Mucosa of stomach (tissue), 1 donor: ENCODE measurements around the gene SMCR8.
"Not testable (repeated sequence)": the region's sequence is repeated elsewhere in the genome, so short reads cannot be mapped to it uniquely, and the experiment has no call there.

ENCODE experiments used
- H3K27me3 ChIP-seq: one replicate; pipeline ENCODE4 v1.7.0; 2013; ENCODE audit warnings: mild to moderate bottlenecking, low read length; ENCODE audit not compliant: control insufficient read depth, insufficient read depth
- H3K36me3 ChIP-seq: one replicate; pipeline ENCODE4 v1.7.0; 2013; ENCODE audit warnings: low read length; ENCODE audit not compliant: control insufficient read depth, insufficient read depth
- H3K4me1 ChIP-seq: one replicate; pipeline ENCODE4 v1.7.0; 2013; ENCODE audit warnings: mild to moderate bottlenecking, low read length; ENCODE audit not compliant: control insufficient read depth, insufficient read depth
- H3K4me3 ChIP-seq: one replicate; pipeline ENCODE4 v1.7.0; 2013; ENCODE audit warnings: low read length
- H3K9ac ChIP-seq: one replicate; pipeline ENCODE4 v1.7.0; 2013; ENCODE audit warnings: mild to moderate bottlenecking, low read length, moderate library complexity
- H3K9me3 ChIP-seq: one replicate; pipeline ENCODE4 v1.7.0; 2013; ENCODE audit warnings: mild to moderate bottlenecking, low read length, moderate library complexity; ENCODE audit not compliant: control insufficient read depth
- donor health status: Pancreatic carcinoma.

SMCR8 gene

GRCh38 chr17:18332909-18333489, 17.9 kb downstream of the SMCR8 start:
- Histone ChIP-seq H3K36me3 (peaks cover 6% of the 10 kb centered on the region), H3K4me3 (no peak overlapping the region), H3K9me3 (no peaks in the 10 kb centered on the region), H3K27me3 (no peaks in the 10 kb centered on the region), H3K9ac (no peak overlapping the region), H3K4me1 (no peaks in the 10 kb centered on the region)

- not testable (repeated sequence) for H3K9ac ChIP-seq
- H3K36me3 ChIP-seq: peaks cover 11% of the 10 kb centered on the region
Measured at GRCh38 chr17:18338158-18338557, 23.1 kb downstream of the SMCR8 start.

GRCh38 chr17:18339933-18340332, 24.8 kb downstream of the SMCR8 start:
- Histone ChIP-seq H3K36me3 (peaks cover 11% of the 10 kb centered on the region), H3K9me3 (no peaks in the 10 kb centered on the region), H3K9ac (no peak overlapping the region), H3K27me3 (no peaks in the 10 kb centered on the region), H3K4me1 (no peaks in the 10 kb centered on the region), H3K4me3 (no peak overlapping the region)

More at GRCh38 chr17:18338158-18338557, 23.1 kb downstream of the SMCR8 start:
- H3K27me3 ChIP-seq, H3K4me1 ChIP-seq, H3K9me3 ChIP-seq, H3K4me3 ChIP-seq: not testable (repeated sequence)

- Histone ChIP-seq H3K9me3 (no peaks in the 10 kb centered on the region), H3K4me1 (no peaks in the 10 kb centered on the region), H3K4me3 (no peak overlapping the region), H3K27me3 (no peaks in the 10 kb centered on the region), H3K36me3 (peaks cover 11% of the 10 kb centered on the region), H3K9ac (no peak overlapping the region)
Measured at GRCh38 chr17:18344021-18344420, 28.9 kb downstream of the SMCR8 start.

GRCh38 chr17:18353541-18353940, 38.4 kb downstream of the SMCR8 start:
- no peaks in the 10 kb centered on the region for H3K9me3 ChIP-seq
- H3K4me3 ChIP-seq: no peak overlapping the region
- no peaks in the 10 kb centered on the region for H3K4me1 ChIP-seq
- H3K27me3 ChIP-seq: no peaks in the 10 kb centered on the region
- peaks cover 5% of the 10 kb centered on the region for H3K36me3 ChIP-seq
- no peak overlapping the region for H3K9ac ChIP-seq

- peaks cover 5% of the 10 kb centered on the region for H3K36me3 ChIP-seq
- no peak overlapping the region for H3K4me3 ChIP-seq
- H3K27me3 ChIP-seq: no peaks in the 10 kb centered on the region
- H3K9ac ChIP-seq: no peak overlapping the region
- no peaks in the 10 kb centered on the region for H3K9me3 ChIP-seq
- H3K4me1 ChIP-seq: no peaks in the 10 kb centered on the region
Measured at GRCh38 chr17:18356624-18357023, 41.5 kb downstream of the SMCR8 start.

GRCh38 chr17:18360518-18360917, 45.4 kb downstream of the SMCR8 start:
- peaks cover 4% of the 10 kb centered on the region for H3K4me1 ChIP-seq
- no peaks in the 10 kb centered on the region for H3K36me3 ChIP-seq
- no peak overlapping the region for H3K9ac ChIP-seq
- no peaks in the 10 kb centered on the region for H3K27me3 ChIP-seq
- no peaks in the 10 kb centered on the region for H3K9me3 ChIP-seq
- no peak overlapping the region for H3K4me3 ChIP-seq

- peaks cover 4% of the 10 kb centered on the region for H3K4me1 ChIP-seq
- peak overlapping the region; percentile 79 for H3K9ac ChIP-seq
- H3K36me3 ChIP-seq: no peaks in the 10 kb centered on the region
- H3K4me3 ChIP-seq: no peak overlapping the region
- no peaks in the 10 kb centered on the region for H3K27me3 ChIP-seq
- no peaks in the 10 kb centered on the region for H3K9me3 ChIP-seq
Measured at GRCh38 chr17:18361837-18362697, 47.0 kb downstream of the SMCR8 start.

- Histone ChIP-seq H3K9ac (peak overlapping the region; percentile 79), H3K9me3 (no peaks in the 10 kb centered on the region), H3K36me3 (no peaks in the 10 kb centered on the region), H3K4me1 (peaks cover 4% of the 10 kb centered on the region), H3K27me3 (no peaks in the 10 kb centered on the region), H3K4me3 (peak overlapping the region; percentile 92)
Measured at GRCh38 chr17:18362698-18363100, 47.6 kb downstream of the SMCR8 start.

GRCh38 chr17:18363101-18364049, 48.3 kb downstream of the SMCR8 start, which contains the start of gene SHMT1:
Gene SHMT1 (minus strand): TSS chr17:18363550. CDS start chr17:18355981, 7,569 bp downstream.
- Histone ChIP-seq H3K9me3 (no peaks in the 10 kb centered on the region), H3K4me3 (peak within 1 kb of the TSS; percentile 92), H3K4me1 (peaks cover 4% of the 10 kb centered on the region), H3K9ac (peak within 1 kb of the TSS; percentile 79), H3K27me3 (no peaks in the 10 kb centered on the region), H3K36me3 (no peaks in the 10 kb centered on the region)

GRCh38 chr17:18364166-18364565, 49.1 kb downstream of the SMCR8 start:
- Histone ChIP-seq H3K9ac (no peak overlapping the region), H3K9me3 (no peaks in the 10 kb centered on the region), H3K4me1 (peaks cover 4% of the 10 kb centered on the region), H3K36me3 (no peaks in the 10 kb centered on the region), H3K4me3 (no peak overlapping the region), H3K27me3 (no peaks in the 10 kb centered on the region)
